HL-60/S4 treated with retinoic acid at 250 ng/mL for 4 days and 3 days (cell line): Measurements from ENCODE around the gene CDK14.
"Not testable (repeated sequence)": the region's sequence is repeated elsewhere in the genome, so short reads cannot be mapped to it uniquely, and the experiment has no call there.

Source experiments
- in situ Hi-C: fragments of 300-500 bp; cut with MboI; formaldehyde crosslinking; loops from 2 replicates; pipeline ENCODE4 v1.7.0; 2022; ENCODE audit warnings: low sequenced_read_pairs

The CDK14 gene

DNA sequence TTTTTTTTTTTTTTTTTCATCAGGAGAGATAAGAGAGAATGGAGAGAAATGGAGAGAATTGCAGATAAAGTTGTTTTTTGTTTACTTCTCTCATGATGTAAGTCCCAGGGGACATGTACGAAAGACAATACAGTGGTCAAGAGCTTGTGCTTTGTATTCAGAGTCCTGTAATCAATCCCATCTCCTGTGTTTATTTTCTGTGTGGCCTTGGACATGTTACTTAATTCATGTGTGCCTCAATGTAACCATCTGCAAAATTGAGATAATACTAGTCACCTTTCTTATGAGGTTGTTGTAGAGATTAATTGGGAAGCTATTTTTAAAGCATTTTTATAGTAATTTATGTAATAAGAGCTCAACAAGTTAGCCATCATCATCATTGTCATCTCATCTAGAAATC, 117.5 kb downstream of the CDK14 start:
- in situ Hi-C loops: no loop called here

DNA sequence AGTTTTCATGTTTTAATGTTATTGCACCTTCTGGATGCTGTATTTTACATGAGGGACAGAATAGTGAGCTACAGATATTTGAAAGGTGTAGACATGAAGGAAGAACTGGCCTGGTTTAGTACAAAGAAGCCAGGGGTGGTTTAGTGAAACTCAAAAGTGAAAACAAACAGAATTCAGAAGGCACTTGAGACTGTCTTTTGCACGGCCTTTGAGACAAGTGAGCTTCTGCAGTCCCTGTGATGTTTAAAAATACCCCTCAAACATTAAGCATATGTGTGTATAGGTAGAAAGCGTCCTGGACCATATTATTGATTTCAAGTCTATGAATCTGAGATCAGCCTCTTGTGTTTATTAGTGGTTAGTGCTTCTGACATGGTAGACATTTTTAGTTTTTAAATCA, 118.9 kb downstream of the CDK14 start:
- in situ Hi-C loops: no loop called here

DNA sequence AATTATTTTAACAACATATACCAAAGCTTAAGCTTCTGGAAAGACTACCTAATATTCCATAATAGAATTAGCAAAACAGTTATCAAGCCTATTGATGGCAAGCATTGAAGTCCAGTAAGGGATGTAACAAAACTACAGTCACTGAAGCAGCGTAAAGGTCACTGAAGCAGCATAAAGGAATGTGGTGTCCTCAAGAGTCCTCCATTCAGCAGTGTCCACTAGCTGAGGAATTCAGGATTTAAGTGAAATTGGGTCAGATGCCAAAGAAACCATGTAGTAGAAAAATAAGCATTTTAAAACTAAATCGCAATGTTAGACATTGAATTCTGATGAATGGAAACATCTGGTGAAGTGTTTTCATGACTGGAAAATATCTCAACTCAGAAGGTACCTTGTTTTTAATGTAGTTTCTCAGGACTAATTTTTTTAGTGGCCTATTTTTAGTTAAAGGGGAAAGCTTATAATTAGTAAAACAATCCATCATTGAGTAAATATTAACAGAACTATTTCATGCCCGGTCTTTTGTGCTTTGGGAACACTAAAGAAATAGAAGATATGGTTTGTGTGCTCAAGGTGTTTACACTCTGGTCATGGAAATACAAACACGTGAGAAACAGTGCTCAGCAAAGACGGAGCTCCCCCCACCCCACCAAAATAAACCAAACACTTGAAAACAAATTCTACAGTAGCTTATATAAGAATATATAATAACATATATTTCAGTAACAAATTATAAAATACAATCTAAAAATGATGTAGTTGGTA, 121.4 kb downstream of the CDK14 start:
- in situ Hi-C loops: no loop called here

DNA sequence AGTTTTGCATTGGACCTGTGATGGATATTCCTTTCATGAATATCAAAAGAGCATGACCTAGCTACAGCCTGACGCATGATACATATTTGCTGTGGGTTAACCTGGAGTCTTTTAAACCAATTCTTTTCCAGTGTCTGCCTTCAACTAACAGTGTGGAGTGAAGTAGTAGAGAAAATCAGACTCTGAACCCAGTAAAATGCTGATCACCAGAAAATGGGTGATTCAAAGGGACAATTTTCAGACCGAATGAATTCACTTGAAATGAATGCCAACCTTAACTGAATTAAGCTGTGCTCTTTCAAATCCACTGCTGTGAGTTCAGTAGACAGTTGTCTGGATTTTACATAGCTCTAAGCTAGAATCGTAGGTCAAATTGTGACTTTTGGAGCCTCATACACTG, 123.0 kb downstream of the CDK14 start:
- in situ Hi-C loops: no loop called here

DNA sequence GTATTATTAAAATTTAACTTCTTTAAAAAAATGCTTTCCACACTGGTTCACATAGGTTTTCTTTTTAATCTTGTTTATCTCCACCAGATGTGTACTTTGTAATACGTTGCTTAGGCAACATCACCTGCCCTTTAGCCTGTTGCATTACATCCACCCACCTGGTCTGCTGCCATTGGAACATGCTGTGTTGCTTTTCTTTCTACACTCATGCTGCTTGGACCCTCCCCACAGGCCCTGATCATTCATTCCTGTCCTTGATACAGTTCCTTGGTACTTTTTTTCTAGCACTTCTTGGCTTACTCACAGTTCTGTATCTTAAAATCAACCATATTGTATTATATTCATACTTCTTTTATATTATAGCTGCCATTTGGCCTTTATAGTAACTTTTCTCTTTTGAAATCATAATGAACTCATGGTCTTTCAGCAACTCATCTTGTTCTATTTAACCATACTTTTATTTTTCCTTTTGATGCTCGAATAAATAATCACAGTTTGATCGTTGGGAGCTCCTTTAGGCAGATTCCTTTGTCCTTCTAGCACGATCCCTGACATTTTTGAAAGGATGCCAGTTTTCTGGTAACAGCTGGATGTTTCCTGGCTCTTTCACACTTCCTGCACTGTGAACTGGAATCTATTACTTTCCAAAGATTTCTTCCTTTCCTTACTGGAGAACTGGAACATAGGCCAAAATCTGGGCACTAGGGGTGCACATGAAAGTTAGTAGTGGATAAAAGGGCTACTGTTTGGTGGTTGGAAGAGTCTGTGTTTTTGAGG, 125.1 kb downstream of the CDK14 start:
- in situ Hi-C loops: no loop called here

DNA sequence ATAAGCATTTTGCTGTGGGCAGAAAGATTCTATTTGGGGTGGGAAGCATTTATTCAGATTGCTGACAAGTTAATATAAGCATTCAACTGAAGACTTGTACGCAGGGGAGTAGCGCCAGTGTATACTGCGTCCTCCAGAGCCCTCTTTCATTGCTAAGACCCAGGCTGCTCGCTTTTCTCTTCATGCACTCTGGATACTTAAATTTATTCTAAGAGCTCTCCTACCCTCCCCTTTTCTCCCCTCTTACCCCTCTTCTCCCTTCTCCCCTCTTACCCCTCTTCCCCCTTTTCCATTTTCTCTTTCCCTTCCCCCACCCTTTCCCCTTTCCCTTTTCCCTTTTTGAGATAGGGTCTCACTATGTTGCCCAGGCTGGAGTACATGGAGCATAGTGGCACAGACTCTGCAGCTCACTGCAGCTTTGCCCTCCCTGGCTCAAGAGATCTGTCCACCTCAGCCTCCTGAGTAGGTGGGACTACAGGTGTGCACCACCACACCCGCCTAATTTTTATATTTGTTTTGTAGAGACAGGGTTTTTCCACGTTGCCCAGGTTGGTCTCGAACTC, 125.8 kb downstream of the CDK14 start:
- in situ Hi-C loops: no loop called here

DNA sequence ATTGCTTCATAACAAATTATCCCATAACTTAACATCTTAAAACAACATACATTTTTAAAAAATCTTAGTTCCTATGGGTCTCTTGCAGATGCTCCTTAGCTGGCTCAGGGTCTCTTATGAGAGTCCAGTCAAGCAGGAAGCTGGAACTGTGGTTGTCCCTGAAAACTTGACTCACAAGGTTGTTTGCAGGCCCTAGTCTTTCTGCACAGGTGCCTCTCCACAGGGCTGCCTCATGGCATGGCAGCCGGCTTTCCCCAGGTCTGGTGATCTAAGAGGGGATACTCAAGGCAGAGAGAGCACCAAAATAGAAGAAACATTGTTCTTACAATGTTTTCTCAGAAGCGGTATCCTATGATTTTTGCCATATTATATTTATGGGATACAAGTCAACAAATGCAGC, 127.1 kb downstream of the CDK14 start:
- in situ Hi-C loops: no loop called here

DNA sequence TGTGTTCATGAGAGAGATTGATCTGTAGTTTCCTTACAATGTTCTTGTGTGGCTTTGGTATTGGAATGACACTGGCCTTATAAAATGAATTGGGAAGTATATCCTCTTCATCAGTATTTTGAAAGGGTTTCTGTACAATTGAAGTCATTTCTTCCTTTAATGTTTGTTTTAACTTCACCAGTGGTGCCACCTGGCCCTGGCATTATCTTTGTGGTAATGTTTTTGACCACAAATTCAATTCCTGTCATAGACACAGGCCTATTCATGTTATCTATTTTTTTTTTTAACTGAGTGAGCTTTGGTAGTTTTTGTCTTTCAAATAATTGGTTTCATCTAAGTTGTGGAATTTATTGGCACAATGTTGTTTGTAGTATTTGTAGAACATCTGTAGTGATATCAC, 127.7 kb downstream of the CDK14 start:
- in situ Hi-C loops: no loop called here

DNA sequence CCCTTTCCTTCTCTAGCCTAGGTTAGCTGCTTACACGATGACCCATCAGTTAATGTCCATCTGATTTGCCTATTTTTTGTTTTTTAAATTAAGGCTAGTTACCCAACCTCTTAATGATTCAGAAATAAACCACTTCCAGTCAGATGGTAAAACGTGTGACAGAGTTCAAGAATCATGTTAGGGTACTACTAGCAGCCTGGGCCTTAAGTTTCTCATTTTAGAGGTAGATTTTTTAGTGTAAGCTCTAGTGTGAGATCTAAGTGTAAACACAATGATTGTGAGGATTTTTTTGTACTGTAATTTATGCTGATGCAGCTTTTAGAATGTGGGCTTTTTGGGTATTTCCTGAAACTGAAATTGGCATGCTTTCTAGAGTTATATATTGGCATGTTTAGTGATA, 130.0 kb downstream of the CDK14 start:
- in situ Hi-C loops: no loop called here

DNA sequence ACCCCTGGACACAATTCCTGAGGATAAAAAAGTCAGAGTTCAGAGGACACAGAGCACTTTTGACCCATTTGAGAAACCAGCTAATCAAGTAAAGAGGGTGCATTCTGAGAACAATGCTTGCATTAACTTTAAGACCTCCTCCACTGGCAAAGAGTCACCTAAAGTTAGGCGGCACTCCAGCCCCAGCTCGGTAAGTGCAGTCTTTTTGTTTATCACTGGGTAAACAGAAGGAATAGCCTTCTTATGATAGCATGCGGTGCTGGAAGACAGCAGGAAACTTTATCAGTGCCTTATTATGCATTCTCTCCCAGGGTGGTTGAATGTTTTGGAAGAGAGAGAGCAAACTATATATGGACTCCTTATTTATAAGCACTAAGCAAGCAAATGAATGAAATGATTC, 130.5 kb downstream of the CDK14 start:
- in situ Hi-C loops: no loop called here

DNA sequence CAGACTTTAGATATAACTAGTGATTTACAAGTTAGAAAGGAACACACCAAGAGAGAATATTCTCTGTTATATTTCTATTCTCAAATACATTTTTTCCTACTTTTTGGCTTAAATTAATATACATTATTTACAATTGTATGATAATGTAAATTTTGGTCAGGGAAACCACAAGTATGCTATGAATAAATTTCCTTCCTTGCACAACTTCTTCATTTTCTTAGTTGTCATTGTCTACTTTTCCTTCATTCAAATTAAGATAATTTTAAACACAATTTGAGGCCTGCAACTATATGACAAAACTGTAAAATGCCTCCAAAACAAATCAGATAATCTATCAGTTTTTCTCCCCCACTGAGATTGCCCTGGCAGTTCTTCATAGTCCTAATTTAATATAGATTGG, 131.3 kb downstream of the CDK14 start:
- in situ Hi-C loops: no loop called here

DNA sequence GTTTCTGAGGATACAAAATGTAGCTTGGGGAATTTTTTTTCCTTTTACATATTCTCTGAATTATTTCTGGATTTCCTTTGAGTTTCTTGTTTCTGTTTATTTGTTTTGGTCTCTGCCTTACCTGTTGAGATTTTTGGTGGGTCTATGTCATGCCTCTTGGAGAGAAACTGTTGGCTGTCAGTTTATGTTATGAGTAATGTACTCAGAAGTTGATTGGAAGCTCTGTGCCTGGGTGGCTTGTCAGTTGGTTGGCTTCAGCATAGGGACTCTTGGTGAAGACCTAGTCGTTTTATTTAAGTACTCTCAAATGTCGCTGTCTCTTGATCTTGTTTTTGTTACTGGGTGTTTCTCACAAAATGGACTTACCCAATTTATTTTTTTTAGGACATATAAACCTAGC, 132.4 kb downstream of the CDK14 start:
- in situ Hi-C loops: no loop called here

DNA sequence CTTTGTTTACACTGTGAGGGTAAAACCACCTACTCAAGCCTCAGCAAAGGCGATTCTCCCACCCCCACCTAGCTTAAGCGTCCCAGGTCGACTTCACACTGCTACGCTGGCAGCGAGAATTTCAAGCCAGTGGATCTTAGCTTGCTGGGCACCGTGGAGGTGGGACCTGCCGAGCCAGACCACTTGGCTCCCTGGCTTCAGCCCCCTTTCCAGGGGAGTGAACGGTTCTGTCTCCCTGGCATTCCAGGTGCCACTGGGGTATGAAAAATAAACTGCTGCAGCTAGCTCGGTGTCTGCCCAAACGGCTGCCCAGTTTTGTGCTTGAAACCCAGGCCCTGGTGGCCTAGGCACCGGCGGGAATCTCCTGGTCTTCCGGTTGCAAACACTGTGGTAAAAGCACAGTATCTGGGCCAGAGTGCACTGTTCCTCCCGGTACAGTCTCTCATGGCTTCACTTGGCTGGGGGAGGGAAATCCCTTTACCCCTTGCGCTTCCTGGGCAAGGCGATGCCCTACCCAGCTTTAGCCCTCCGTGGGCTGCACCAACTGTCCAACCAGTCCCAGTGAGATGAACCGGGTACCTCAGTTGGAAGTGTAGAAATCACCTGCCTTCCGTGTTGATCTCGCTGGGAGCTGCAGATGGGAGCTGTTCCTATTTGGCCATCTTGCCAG, 139.6 kb downstream of the CDK14 start:
- in situ Hi-C loops: not testable (repeated sequence)

DNA sequence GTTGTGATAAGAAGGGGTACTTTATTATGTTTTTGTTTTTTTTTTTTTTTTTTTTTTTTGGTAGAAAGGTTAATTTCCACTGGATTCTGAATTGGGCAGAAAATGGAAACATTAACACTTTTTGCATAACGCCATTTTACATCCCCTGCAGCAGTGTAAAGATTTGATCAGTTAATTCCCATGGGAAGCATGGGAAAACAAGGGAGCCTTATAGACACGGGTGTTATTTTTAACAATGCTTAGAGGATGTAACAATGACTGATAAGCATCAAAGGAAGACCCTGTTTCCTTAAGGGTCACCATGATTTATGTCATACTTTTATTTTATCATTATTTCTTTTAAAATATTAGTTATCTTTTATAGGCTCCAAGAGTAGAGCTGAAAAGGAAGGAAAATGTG, 140.2 kb downstream of the CDK14 start:
- in situ Hi-C loops: no loop called here

DNA sequence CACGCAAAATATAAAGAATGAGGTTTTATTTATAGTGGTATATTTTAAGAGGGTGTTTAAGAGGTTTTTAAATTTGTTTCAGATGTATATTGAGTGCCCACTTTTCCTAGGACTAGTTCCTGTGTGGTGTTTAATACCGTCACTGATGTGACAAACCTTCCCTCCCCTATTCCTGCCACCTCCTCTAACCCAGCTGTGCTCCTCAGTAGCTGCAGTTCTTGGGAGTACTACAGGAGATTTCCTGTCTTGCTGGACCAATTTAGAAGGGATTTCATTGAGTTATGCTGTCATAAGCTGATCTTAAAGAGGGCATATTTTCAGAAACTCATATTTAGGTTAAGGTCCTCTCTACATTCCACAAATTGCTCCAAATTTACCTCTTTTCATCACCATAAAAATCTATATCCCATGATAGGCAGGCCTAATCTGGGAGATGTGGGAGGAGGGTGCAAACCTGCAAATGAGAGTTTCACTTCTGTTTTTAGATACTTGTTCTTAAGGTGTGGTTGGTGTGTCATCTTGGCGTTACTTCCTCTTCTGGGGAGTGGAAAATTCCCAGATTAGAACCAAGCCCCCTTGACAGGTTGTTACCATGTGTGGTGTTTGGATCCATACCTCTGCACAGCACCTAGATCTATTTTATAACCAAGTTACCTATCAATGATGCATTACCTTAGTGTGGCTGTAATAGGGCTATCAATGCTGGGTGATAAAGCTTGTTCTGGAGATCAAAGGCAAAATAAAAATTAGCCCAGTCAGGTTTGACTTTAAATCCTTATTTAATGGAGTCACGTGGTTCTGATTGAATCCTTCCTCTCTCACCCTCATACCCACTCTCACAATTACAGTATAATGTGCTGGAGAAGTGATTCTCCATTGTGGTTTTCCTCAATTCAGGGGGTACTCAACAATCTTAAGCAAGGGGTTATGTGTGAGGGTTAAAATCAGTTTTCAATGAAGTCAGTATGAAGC, 141.1 kb downstream of the CDK14 start:
- in situ Hi-C loops: no loop called here

DNA sequence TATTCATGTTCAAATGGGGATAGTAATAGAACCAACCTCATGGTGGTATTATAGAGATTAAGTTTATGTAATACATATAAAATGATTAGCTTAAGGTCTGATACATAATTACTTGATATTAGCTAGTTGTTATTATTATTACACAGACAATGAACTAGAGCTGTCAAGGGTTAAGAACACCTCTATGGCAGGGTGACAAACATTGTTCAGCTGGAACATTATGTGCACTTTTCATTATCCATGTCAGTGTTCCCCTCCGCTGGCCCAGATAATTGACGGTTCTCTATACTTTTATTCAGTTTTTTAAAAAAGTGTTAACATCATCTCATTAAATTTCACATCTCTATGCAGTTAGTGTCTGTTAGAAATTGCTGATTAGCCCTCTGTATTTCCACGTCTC, 142.1 kb downstream of the CDK14 start:
- in situ Hi-C loops: no loop called here

DNA sequence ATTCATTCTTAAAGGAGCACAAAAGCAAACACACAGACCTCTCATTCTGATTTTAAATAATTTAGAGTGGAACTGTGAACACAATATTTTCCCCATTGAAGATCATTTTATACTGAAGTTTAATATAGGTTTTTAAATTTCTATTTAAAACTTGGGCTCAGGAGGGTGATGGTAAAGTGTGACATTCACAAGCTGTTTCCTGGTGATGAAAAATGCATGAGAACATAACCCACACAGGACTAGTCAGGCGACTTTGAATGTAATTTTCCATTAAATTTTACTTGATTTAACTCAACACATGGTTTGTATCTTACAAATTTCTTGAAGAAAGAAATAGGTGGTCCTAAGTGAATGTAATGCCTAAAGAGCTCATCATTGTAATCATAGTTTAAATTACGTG, 143.6 kb downstream of the CDK14 start:
- in situ Hi-C loops: no loop called here

DNA sequence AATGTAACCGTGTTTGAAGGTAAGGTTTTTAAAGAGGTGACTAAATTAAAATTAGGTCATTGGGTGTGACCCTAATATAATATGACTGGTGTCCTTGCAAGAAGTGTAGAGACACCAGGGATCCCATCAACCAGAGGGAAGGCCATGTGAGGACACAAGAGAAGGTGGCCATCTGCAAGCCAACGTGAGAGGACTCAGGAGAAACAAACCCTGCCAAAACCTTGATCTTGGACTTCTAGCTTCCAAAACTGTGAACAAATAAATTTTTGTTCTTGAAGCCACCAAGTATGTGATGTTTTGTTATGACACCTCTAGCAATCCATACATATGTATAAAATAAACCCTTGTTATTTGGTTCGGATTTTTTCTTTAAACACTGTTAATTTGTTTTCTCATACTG, 144.3 kb downstream of the CDK14 start:
- in situ Hi-C loops: no loop called here

DNA sequence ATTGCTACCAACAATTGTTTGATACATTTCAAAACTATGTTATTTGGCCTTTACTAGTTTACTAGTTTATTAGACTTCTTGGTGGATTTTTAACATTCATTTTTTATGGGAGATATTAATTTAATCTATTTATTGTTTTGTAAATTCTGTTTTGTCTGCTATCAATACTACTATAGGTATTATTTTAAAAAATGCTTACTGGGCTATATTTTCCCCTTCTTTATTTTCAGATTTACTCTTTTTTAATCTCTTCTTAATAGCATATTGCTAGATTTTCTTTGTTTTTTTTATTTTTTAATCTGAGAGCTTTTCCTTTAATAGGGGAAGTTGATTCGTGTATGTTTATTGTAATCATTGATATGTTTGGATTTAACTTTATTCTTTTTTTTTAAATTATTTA, 147.5 kb downstream of the CDK14 start:
- in situ Hi-C loops: no loop called here

DNA sequence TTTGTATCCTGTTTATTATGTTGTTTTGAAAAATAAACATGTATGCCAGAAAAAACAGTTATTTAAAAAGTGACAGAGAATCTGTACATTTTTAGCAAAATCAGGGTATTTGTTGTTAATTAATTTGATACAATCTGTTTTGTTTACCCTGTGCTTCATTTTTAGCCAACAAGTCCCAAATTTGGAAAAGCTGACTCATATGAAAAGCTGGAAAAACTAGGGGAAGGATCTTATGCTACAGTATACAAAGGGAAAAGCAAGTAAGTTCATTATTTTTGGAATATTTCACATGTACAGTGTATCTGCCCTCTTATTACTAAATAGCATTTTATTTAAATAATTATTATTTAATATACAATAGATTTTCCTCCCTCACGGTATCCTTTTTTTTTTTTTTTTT, 151.4 kb downstream of the CDK14 start:
- in situ Hi-C loops: no loop called here

DNA sequence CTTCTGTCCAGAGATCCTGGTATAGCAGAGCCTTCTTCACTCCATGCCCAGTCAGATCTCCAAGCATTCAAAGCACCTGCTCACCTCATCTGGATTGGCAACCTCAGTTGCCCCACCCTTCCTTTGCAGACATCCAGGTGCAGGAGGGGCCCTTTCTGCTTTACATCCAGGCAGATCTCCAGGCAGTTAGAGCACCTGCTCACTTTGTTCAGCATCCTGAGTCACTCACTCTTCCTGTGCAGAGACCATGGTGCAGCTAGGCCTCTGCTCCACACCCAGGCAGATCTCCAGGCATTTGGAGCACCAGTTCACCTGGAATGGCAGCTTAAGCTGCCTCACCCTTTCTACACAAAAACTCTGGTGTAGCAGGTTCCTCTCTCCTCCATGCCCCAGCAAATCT, 153.1 kb downstream of the CDK14 start:
- in situ Hi-C loops: no loop called here
